ENCODE measurements around the gene MYH3.
"Not testable (repeated sequence)": the region's sequence is repeated elsewhere in the genome, so short reads cannot be mapped to it uniquely, and the experiment has no call there.

Gene MYH3

DNA sequence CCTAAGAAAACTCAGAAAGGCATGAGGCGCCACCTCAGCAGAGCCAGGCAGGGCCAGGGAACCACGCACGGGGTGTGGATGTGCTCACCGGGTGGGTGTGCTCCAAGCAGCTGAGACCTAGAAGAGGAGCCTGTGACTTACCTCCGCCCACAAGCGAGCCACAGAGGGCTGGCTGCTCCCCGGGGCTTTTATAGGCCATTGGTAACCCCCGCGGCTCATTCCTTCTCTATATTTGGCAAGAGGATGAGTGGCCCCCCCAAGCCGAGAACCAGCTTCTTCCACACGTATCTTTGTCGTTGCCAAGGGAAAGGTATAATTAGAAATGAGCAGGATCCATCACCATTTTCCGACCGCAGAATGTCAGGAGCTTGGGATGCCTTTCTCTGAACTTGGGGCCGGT is at the start of gene MYH3:
Gene MYH3 (minus strand): TSS at position 162 of the 400 bp plus-strand sequence. CDS start 2,245 bp downstream, outside the sequence.
- DNase-seq (ENCODE audit: low spot score in 2 of 2) = no peak
- H3K4me3 Mint-ChIP-seq = no peak within 1 kb of the TSS
- H3K4me1 Mint-ChIP-seq = peaks cover 4% of the 10 kb centered on the region
- no peaks in the 10 kb centered on the region for H3K27me3 Mint-ChIP-seq
- H3K27ac Mint-ChIP-seq = no peak within 1 kb of the TSS
- H3K36me3 Mint-ChIP-seq = peaks cover 13% of the 10 kb centered on the region
- H3K9me3 Mint-ChIP-seq = no peaks in the 10 kb centered on the region
- no peak for ATAC-seq (ENCODE audit: low read depth)

DNA sequence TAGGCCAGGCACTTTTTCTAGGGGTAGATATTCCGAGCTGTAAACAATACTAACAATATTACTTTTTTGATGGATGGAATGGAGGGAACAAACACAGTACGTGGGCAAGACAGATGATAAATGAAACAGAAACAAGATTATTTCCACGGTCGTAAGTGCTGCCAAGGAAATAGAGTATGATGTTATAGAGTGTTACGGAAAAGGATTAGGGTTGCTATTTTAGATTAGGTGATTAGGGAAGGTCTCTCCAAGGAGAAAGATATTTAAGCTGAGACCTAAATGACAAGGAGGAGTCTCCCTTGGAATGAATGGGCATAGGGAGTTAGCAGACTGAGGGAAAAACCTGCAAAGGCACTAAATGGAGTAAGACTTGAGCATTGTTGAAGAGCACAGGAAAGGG is 48.6 kb upstream of the MYH3 start:
- Mint-ChIP-seq H3K9me3 (no peaks in the 10 kb centered on the region), H3K36me3 (peaks cover 20% of the 10 kb centered on the region), H3K4me3 (no peak overlapping the region), H3K4me1 (peaks cover 9% of the 10 kb centered on the region), H3K27me3 (no peaks in the 10 kb centered on the region), H3K27ac (no peak overlapping the region)
- DNase-seq (ENCODE audit: low spot score in 2 of 2) (no peak), ATAC-seq (ENCODE audit: low read depth) (no peak)

DNA sequence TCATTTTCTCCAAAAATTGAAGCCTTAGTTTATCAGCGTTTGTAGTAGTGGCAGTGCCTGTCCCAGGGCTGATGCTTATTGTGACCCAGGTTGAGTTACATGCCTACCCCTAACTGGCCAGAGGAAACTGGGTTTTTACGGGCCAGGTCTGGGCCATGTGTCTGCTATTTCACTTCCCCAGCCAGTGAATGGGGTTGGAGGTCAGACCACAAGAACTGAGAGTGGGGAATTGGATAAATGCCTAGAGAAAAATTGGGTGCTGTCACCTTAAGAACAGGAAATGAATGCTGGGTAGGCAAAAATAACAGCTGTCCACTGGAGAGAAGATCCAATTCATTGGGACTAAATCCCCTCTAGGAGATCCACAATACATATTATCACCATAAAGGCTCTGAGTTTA is 45.5 kb upstream of the MYH3 start:
- DNase-seq (ENCODE audit: low spot score in 2 of 2) (no peak), ATAC-seq (ENCODE audit: low read depth) (no peak)
- Mint-ChIP-seq H3K36me3 (peaks cover 10% of the 10 kb centered on the region), H3K4me1 (peaks cover 20% of the 10 kb centered on the region), H3K9me3 (no peaks in the 10 kb centered on the region), H3K4me3 (no peak overlapping the region), H3K27me3 (no peaks in the 10 kb centered on the region), H3K27ac (no peak overlapping the region)

DNA sequence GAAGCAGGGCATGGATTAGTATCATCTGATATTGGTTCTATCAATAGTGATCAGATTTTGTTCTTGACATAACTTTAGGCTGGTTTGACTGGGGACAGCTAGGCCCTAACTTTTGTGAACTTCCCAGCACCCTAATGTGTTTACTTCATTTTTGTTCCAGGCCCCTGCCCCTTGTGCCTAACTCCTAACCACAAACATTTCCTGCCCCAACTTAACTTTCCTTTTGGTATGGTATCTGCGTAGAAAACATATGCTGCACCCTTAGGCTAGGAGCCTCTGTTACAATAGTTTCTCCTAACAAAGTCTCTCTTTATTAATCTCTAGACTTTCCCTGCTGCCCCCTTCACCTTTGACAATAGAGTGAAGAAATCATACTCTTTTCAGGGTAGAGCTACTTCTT is 42.7 kb upstream of the MYH3 start:
- Mint-ChIP-seq H3K9me3 (no peaks in the 10 kb centered on the region), H3K4me3 (peak overlapping the region; percentile 66), H3K27me3 (no peaks in the 10 kb centered on the region), H3K36me3 (peaks cover 3% of the 10 kb centered on the region), H3K27ac (peak overlapping the region; percentile 64), H3K4me1 (peaks cover 21% of the 10 kb centered on the region)
- no peak for ATAC-seq (ENCODE audit: low read depth)
- DNase-seq (ENCODE audit: low spot score in 2 of 2) = no peak

DNA sequence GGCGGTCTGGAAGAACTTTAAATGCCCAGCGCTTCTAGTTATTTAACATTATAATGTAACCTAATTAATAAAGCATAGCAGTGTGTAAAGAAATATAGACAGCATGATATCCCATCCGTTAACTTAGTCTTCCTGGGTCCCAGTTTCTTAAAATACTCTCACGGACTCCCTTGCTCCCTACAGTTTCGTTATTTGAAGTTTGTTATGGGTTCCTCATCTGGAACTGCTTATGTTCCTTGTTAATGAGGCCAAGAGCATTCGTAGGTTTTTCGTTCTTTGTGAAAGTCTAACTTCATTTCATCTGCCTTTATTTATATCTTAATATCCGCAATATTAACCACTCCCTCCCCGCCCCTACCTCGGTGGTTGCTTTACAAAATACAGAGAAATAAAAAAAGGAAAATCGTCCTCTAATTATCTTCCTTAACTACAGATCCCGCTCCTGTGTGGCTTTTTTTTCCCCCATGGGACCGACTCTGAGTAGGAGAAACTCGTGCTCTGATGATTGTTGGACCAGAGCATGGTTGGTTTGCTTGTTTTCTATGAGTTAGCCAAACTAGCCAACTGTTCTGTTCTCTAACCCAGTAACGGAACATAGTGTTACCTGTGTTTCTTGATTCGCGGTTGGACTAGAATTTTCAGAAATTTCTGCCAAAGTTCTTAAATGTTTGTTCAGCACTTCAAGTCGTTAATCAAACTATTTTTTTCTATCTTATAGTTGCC is 41.1 kb upstream of the MYH3 start:
- H3K4me1 Mint-ChIP-seq = peaks cover 25% of the 10 kb centered on the region
- H3K9me3 Mint-ChIP-seq = no peaks in the 10 kb centered on the region
- H3K27ac Mint-ChIP-seq = peak overlapping the region; percentile 98
- ATAC-seq (ENCODE audit: low read depth) (no peak), DNase-seq (ENCODE audit: low spot score in 2 of 2) (no peak)
- H3K4me3 Mint-ChIP-seq = peak overlapping the region; percentile 97
- no peaks in the 10 kb centered on the region for H3K27me3 Mint-ChIP-seq
- peaks cover 9% of the 10 kb centered on the region for H3K36me3 Mint-ChIP-seq

DNA sequence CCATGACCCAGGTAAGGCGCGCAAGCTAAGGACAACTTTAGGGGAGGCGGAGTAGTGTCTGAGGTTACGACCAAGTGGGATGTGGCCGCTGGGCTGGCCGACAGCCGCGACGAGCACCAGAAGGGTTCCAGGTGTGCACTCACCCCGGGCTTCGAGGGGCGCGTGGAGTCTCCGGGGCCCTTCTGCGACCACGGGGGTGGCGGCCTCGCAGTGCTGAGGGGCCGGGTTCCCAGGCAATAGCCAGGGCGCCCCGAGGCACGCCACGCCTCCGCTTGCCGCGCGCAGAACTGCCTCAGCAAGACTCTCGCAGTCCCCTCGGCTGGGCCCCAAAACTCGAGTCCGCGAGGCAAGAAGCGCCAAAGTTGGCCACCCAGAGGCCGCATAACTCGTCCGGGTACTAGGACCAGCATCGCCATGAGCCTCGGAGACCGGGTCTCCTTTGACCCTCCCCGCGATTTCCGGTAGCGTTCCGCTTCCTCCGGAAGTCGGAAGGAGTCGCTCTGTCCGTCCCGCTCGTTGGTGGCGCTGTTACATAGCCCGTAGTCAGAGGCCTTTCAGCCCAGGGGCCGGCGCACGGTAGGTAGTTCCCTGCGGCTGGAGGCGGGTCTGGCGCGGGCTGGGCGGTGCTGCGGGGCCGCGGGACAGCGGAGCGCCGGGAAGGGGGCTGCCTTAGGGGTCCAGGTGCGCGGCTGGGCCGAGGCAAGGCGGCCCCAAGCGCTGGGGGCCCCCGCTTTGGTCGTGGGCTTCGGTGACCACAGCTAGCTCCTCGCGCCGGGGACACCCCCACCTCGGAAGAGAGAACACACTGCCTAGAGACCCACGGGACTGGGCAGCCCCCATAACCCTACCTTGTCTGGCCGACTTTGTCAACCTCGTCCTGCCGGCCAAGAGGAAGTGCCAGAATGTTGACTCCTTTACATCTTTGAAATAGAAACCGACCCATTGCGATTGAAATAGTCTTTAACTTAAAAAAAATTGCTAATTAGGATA is 40.3 kb upstream of the MYH3 start, which contains the start of the genes ADPRM and SCO1:
Gene ADPRM (plus strand): TSS at position 503 of the 990 bp plus-strand sequence. CDS start 7,333 bp downstream, outside the sequence.
Gene SCO1 (minus strand): TSS at position 442 of the 990 bp plus-strand sequence. CDS start 26 bp downstream, at position 416.
- peak; percentile 94 for ATAC-seq (ENCODE audit: low read depth)
- Mint-ChIP-seq H3K9me3 (no peaks in the 10 kb centered on the region), H3K27me3 (no peaks in the 10 kb centered on the region), H3K27ac (peak within 1 kb of the TSS; percentile 98), H3K36me3 (peaks cover 14% of the 10 kb centered on the region), H3K4me1 (peaks cover 22% of the 10 kb centered on the region), H3K4me3 (peak within 1 kb of the TSS; percentile 97)
- peak; percentile 83 to 84 for DNase-seq (ENCODE audit: low spot score in 2 of 2)

DNA sequence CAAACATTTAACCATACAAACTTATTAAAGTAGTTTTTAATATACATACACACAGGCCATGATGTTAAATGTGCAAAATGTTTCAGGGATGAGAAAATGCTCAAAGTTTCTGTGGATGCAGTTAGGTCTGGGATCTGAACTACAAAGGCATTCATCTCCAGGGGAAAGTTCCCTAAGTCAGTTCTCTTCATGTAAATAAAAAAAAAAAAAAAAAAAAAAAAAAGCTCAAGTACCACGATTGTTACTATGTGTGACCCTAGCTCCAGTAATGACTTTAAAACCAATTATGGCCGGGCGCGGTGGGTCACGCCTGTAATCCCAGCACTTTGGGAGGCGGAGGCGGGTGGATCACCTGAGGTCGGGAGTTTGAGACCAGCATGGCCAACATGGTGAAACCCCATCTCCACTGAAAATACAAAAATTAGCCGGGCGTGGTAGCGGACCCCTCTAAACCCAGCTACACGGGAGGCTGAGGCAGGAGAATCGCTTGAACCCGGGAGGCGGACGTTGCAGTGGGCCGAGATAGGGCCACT is 38.8 kb upstream of the MYH3 start:
- H3K27me3 Mint-ChIP-seq; DNase-seq (ENCODE audit: low spot score in 2 of 2); H3K9me3 Mint-ChIP-seq; ATAC-seq (ENCODE audit: low read depth); H3K27ac Mint-ChIP-seq: not testable (repeated sequence)
- Mint-ChIP-seq H3K4me3 (peak overlapping the region; percentile 97), H3K36me3 (peaks cover 16% of the 10 kb centered on the region), H3K4me1 (peaks cover 26% of the 10 kb centered on the region)

DNA sequence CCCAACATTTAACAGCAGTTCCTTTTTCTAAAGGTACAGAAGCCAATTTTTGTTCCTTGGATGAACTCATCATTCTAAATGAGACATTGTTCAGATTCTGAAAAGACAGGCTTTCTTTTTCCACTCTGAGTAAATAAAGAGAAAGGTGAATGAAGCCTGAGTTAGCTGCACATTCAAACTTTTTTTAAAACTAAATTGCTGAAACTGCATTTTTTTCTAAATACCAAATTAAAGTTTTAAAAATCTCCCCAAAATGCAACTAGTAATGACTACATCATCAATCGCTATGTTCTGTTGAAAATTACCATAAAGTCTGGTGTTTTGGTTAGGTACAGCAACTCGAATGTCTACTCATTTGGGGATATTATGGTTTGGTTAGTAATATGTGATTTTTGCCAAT is 30.4 kb upstream of the MYH3 start:
- H3K27me3 Mint-ChIP-seq = no peaks in the 10 kb centered on the region
- peaks cover 17% of the 10 kb centered on the region for H3K4me1 Mint-ChIP-seq
- no peak overlapping the region for H3K27ac Mint-ChIP-seq
- peaks cover 29% of the 10 kb centered on the region for H3K36me3 Mint-ChIP-seq
- ATAC-seq (ENCODE audit: low read depth) (no peak), DNase-seq (ENCODE audit: low spot score in 2 of 2) (no peak)
- H3K9me3 Mint-ChIP-seq = no peaks in the 10 kb centered on the region
- H3K4me3 Mint-ChIP-seq = no peak overlapping the region

DNA sequence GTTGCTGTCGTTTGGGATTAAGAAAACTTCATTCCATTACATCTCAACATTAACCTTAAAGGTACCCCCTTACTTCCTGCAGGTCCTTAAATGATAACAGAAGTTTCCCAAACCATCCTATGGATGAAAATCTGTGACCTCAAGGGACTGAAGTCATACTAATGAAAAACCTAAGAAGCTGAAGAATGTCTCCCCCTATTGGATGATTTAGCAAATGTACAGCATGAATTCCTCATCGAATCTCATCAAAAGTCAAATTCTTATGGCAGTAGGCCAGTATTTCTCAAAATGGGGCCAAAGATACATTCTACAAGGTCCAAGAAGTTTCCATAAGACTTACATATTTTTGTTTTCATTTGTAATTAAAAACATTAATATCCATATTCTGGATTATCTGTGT is 26.7 kb upstream of the MYH3 start:
- Mint-ChIP-seq H3K27me3 (no peaks in the 10 kb centered on the region), H3K36me3 (peaks cover 32% of the 10 kb centered on the region), H3K27ac (no peak overlapping the region), H3K4me3 (no peak overlapping the region), H3K9me3 (no peaks in the 10 kb centered on the region), H3K4me1 (peaks cover 2% of the 10 kb centered on the region)
- DNase-seq (ENCODE audit: low spot score in 2 of 2) = no peak
- no peak for ATAC-seq (ENCODE audit: low read depth)

DNA sequence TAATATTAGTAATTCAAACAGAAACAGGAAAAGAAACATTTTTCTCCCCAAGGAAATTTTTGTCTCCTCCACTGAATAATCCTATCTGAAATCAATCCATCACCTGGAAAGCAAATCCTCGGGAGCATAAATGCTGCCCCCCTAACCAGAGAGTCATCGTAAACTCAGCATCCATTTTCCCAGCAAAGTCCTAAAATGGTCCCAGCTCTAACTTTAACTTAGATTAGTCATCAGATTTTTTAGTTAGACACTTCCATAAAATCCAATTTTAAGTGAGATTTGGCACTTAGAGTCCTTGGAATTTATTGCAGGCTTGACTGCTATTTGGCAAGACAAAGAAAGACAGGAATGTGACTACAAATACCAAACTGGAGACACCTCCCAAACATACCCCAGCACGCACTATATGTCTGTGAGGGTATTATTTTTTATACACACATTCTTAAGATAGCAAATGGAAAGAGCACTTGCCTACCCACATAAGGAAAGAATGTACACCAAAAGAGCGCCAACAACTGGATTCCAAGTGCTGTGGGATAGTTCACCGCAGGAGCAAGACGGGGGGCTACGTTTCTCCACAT is 24.8 kb upstream of the MYH3 start:
- no peak overlapping the region for H3K4me3 Mint-ChIP-seq
- H3K27me3 Mint-ChIP-seq = no peaks in the 10 kb centered on the region
- no peaks in the 10 kb centered on the region for H3K9me3 Mint-ChIP-seq
- DNase-seq (ENCODE audit: low spot score in 2 of 2) (no peak), ATAC-seq (ENCODE audit: low read depth) (no peak)
- no peak overlapping the region for H3K27ac Mint-ChIP-seq
- peaks cover 33% of the 10 kb centered on the region for H3K36me3 Mint-ChIP-seq
- peaks cover 2% of the 10 kb centered on the region for H3K4me1 Mint-ChIP-seq

DNA sequence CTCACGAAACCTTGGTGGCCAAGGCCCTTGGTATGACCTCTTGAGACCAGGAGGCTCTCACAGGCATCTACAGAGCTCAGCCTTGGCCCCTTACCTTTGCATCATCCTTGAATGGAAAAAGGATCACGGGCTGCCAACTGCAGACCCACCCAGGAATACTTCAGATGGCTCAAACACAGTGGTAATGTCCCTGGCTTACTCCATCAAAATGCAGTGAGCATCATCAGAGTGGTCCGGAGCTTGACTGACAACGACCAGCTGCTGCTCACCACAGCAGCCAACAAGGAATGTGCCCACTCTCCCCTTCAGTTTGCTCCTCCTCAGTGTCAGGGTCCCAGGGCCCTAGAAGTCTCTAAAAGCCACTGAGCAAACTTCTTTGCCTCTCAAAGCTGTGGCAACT is 17.6 kb upstream of the MYH3 start:
- ATAC-seq (ENCODE audit: low read depth) = no peak

DNA sequence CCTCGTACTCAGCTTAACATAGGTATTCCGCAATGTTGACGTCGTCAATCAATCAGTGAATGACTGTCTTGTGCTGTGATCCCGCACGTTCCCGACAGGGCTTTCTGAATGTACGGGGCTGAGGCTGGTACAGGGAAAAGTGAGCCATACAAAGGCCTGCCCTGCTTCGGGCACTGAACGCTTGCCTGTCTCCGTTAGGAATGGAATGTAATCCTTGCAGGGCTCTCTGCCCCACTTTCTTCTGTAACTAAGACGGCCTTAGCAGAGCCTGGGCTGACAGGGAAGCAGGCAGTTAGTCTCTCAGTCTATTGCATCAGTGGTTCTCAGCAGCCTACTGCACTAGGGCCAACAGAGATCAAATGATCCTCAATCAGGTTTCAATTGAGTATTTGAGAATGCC is 16.2 kb upstream of the MYH3 start:
- DNase-seq (ENCODE audit: low spot score in 2 of 2) (no peak), ATAC-seq (ENCODE audit: low read depth) (no peak)
- H3K36me3 Mint-ChIP-seq = peaks cover 16% of the 10 kb centered on the region
- no peak overlapping the region for H3K4me3 Mint-ChIP-seq
- H3K27ac Mint-ChIP-seq = no peak overlapping the region
- H3K27me3 Mint-ChIP-seq = no peaks in the 10 kb centered on the region
- H3K4me1 Mint-ChIP-seq = no peaks in the 10 kb centered on the region
- H3K9me3 Mint-ChIP-seq = no peaks in the 10 kb centered on the region

More for the DNA sequence above, 17.6 kb upstream of the MYH3 start:
- no peak overlapping the region for H3K27ac Mint-ChIP-seq
- no peaks in the 10 kb centered on the region for H3K27me3 Mint-ChIP-seq
- no peak for DNase-seq (ENCODE audit: low spot score in 2 of 2)
- no peak overlapping the region for H3K4me3 Mint-ChIP-seq
- H3K9me3 Mint-ChIP-seq = no peaks in the 10 kb centered on the region
- H3K4me1 Mint-ChIP-seq = no peaks in the 10 kb centered on the region
- H3K36me3 Mint-ChIP-seq = peaks cover 19% of the 10 kb centered on the region

DNA sequence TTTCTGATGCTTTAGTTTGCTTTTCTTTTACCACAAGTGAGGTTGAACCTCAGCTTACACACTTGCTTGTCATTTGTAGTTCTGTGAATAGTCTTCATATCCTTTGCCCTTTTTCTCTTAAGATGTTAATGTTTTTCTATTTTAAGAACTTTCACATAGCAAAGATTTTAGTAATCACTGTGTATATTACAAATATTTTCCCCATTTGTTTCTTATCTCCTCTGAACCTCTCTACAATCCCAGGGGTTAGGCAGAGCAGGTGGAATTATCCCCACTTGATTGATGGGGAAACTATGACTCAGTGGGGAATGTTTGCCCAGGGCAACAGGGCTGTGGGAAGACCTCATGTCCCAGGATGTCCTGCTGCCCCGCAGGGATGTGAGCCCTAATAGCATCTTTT is 11.7 kb upstream of the MYH3 start:
- no peak for DNase-seq (ENCODE audit: low spot score in 2 of 2)
- Mint-ChIP-seq H3K27ac (no peak overlapping the region), H3K27me3 (no peaks in the 10 kb centered on the region), H3K36me3 (no peaks in the 10 kb centered on the region), H3K4me3 (no peak overlapping the region), H3K4me1 (no peaks in the 10 kb centered on the region), H3K9me3 (no peaks in the 10 kb centered on the region)
- ATAC-seq (ENCODE audit: low read depth) = no peak

DNA sequence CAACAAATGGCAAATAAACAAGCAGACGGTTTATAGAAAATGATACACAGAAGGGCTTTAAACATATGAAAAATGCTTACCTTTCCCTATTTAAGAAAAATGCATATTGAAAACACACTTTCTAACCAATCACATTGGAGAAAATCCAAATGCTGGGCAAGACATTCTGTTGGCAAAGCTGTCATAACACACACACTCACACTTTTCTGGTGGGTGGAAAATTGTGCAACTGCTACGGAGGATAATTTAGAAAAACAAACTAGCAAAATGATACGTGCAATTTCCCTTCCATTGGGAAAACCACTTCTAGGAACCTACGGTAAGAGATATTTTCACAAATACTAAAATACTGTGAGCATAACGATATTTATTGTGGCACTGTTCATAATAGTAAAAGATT is 9.8 kb upstream of the MYH3 start:
- Mint-ChIP-seq H3K4me3 (no peak overlapping the region), H3K27ac (no peak overlapping the region)

More for the DNA sequence above, 9.8 kb upstream of the MYH3 start:
- no peaks in the 10 kb centered on the region for H3K27me3 Mint-ChIP-seq
- no peak for ATAC-seq (ENCODE audit: low read depth)
- DNase-seq (ENCODE audit: low spot score in 2 of 2) = no peak
- no peaks in the 10 kb centered on the region for H3K9me3 Mint-ChIP-seq
- no peaks in the 10 kb centered on the region for H3K4me1 Mint-ChIP-seq
- H3K36me3 Mint-ChIP-seq = peaks cover 6% of the 10 kb centered on the region
